HEK293 (cell line): ENCODE measurements around the gene ARHGAP42.

ENCODE experiments used
- HOXA7 ChIP-seq: sonication (generic); formaldehyde crosslinking; IDR thresholded peaks from 2 replicates; pipeline ENCODE4 v1.8.1; 2022; ENCODE audit warnings: missing genetic modification reagents, borderline replicate concordance
- KLF8 ChIP-seq: fragments of 450-650 bp; formaldehyde crosslinking; IDR thresholded peaks from 2 replicates; pipeline ENCODE4 v1.5.1; 2016; ENCODE audit warnings: missing biosample characterization, missing genetic modification characterization
- SP2 ChIP-seq: fragments of 450-650 bp; formaldehyde crosslinking; IDR thresholded peaks from 2 replicates; pipeline ENCODE4 v1.5.1; 2016; ENCODE audit warnings: missing biosample characterization, missing genetic modification characterization
- TRIM28 ChIP-seq: IDR thresholded peaks from 2 replicates; pipeline ENCODE4 v1.6.1; 2011; ENCODE audit warnings: low read length, control low read depth, borderline replicate concordance
- YY1 ChIP-seq: fragments of 450-650 bp; formaldehyde crosslinking; IDR thresholded peaks from 2 replicates; pipeline ENCODE4 v1.5.1; 2018; ENCODE audit warnings: missing biosample characterization, missing genetic modification characterization
- ZNF138 ChIP-seq: fragments of 450-650 bp; formaldehyde crosslinking; IDR thresholded peaks from 2 replicates; pipeline ENCODE4 v1.5.1; 2016; ENCODE audit warnings: missing biosample characterization, missing genetic modification characterization, borderline replicate concordance
- ZNF830 ChIP-seq: fragments of 450-650 bp; IDR thresholded peaks from 2 replicates; pipeline ENCODE4 v1.5.0; 2018; ENCODE audit warnings: missing biosample characterization, missing genetic modification characterization, low read depth, mild to moderate bottlenecking, moderate library complexity
- TF ChIP-seq, protein P1 (sequence below): fragments of 450-650 bp; formaldehyde crosslinking; IDR thresholded peaks from 2 replicates; pipeline ENCODE4 v1.5.1; 2016; ENCODE audit warnings: missing biosample characterization, missing genetic modification characterization
- TF ChIP-seq, protein P2 (sequence below): fragments of 450-650 bp; formaldehyde crosslinking; IDR thresholded peaks from 2 replicates; pipeline ENCODE4 v1.5.1; 2016; ENCODE audit warnings: missing biosample characterization, missing genetic modification characterization, low read depth
- TF ChIP-seq, protein P3 (sequence below): fragments of 450-650 bp; formaldehyde crosslinking; IDR thresholded peaks from 2 replicates; pipeline ENCODE4 v1.5.1; 2016; ENCODE audit warnings: missing biosample characterization, missing genetic modification characterization
- TF ChIP-seq, protein P4 (sequence below): fragments of 450-650 bp; formaldehyde crosslinking; IDR thresholded peaks from 2 replicates; pipeline ENCODE4 v1.5.1; 2016; ENCODE audit warnings: missing biosample characterization, missing genetic modification characterization

DNA sequence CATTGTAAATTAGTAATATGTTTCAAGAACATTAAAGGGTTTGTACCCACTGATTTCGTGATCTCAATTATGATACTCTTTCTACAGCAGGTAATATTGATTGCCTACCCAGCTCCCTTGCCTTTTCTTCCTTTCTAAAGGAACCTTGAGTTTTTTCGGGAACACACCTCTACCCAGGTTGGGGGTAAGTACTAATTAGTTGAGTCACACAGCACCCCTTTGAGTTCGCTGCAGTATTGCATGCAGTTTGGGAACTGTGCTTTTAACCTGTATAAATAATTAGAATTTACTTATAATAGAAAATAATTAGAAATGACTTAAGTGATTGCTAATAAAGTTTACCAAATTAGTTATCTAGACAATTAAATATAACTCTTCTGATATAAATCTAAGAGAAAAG is 24.9 kb downstream of the ARHGAP42 start:
- TF ChIP-seq ZNF138 (tag by site-specific recombination) (no peak), TRIM28 (no peak), ZNF830 (tag by site-specific recombination) (no peak), SP2 (tag by site-specific recombination) (no peak), KLF8 (tag by site-specific recombination) (no peak), YY1 (no peak), HOXA7 (CRISPR knock-in tag) (no peak)
- TF ChIP-seq, protein P1, sequence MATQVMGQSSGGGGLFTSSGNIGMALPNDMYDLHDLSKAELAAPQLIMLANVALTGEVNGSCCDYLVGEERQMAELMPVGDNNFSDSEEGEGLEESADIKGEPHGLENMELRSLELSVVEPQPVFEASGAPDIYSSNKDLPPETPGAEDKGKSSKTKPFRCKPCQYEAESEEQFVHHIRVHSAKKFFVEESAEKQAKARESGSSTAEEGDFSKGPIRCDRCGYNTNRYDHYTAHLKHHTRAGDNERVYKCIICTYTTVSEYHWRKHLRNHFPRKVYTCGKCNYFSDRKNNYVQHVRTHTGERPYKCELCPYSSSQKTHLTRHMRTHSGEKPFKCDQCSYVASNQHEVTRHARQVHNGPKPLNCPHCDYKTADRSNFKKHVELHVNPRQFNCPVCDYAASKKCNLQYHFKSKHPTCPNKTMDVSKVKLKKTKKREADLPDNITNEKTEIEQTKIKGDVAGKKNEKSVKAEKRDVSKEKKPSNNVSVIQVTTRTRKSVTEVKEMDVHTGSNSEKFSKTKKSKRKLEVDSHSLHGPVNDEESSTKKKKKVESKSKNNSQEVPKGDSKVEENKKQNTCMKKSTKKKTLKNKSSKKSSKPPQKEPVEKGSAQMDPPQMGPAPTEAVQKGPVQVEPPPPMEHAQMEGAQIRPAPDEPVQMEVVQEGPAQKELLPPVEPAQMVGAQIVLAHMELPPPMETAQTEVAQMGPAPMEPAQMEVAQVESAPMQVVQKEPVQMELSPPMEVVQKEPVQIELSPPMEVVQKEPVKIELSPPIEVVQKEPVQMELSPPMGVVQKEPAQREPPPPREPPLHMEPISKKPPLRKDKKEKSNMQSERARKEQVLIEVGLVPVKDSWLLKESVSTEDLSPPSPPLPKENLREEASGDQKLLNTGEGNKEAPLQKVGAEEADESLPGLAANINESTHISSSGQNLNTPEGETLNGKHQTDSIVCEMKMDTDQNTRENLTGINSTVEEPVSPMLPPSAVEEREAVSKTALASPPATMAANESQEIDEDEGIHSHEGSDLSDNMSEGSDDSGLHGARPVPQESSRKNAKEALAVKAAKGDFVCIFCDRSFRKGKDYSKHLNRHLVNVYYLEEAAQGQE (tag by site-specific recombination): no peak
- TF ChIP-seq, protein P2, sequence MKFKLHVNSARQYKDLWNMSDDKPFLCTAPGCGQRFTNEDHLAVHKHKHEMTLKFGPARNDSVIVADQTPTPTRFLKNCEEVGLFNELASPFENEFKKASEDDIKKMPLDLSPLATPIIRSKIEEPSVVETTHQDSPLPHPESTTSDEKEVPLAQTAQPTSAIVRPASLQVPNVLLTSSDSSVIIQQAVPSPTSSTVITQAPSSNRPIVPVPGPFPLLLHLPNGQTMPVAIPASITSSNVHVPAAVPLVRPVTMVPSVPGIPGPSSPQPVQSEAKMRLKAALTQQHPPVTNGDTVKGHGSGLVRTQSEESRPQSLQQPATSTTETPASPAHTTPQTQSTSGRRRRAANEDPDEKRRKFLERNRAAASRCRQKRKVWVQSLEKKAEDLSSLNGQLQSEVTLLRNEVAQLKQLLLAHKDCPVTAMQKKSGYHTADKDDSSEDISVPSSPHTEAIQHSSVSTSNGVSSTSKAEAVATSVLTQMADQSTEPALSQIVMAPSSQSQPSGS (tag by site-specific recombination): no peak
- TF ChIP-seq, protein P3, sequence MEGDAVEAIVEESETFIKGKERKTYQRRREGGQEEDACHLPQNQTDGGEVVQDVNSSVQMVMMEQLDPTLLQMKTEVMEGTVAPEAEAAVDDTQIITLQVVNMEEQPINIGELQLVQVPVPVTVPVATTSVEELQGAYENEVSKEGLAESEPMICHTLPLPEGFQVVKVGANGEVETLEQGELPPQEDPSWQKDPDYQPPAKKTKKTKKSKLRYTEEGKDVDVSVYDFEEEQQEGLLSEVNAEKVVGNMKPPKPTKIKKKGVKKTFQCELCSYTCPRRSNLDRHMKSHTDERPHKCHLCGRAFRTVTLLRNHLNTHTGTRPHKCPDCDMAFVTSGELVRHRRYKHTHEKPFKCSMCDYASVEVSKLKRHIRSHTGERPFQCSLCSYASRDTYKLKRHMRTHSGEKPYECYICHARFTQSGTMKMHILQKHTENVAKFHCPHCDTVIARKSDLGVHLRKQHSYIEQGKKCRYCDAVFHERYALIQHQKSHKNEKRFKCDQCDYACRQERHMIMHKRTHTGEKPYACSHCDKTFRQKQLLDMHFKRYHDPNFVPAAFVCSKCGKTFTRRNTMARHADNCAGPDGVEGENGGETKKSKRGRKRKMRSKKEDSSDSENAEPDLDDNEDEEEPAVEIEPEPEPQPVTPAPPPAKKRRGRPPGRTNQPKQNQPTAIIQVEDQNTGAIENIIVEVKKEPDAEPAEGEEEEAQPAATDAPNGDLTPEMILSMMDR (tag by site-specific recombination): no peak
- TF ChIP-seq, protein P4, sequence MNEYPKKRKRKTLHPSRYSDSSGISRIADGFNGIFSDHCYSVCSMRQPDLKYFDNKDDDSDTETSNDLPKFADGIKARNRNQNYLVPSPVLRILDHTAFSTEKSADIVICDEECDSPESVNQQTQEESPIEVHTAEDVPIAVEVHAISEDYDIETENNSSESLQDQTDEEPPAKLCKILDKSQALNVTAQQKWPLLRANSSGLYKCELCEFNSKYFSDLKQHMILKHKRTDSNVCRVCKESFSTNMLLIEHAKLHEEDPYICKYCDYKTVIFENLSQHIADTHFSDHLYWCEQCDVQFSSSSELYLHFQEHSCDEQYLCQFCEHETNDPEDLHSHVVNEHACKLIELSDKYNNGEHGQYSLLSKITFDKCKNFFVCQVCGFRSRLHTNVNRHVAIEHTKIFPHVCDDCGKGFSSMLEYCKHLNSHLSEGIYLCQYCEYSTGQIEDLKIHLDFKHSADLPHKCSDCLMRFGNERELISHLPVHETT (tag by site-specific recombination): no peak
